ENCODE results near the gene BTG2.
"Not testable (repeated sequence)": the region's sequence is repeated elsewhere in the genome, so short reads cannot be mapped to it uniquely, and the experiment has no call there.

Gene BTG2

GRCh38 chr1:203304919-203305808, at the start of gene BTG2:
BTG2 (plus strand) TSS chr1:203305519; CDS start chr1:203305607, 88 bp downstream.
- DNase-seq: peak; percentile 93

- DNase-seq: not testable (repeated sequence)
These were observed 48.7 kb upstream of the BTG2 start for GRCh38 chr1:203256636-203257035.

- no peak for DNase-seq
These were observed 41.8 kb upstream of the BTG2 start for GRCh38 chr1:203263496-203263895.

GRCh38 chr1:203264052-203264501, 41.2 kb upstream of the BTG2 start:
- no peak for DNase-seq

GRCh38 chr1:203265541-203265940, 39.8 kb upstream of the BTG2 start:
- no peak for DNase-seq

- not testable (repeated sequence) for DNase-seq
These were observed 39.2 kb upstream of the BTG2 start for GRCh38 chr1:203266140-203266539.

GRCh38 chr1:203267347-203267846, 37.9 kb upstream of the BTG2 start:
- DNase-seq: peak; percentile 78

- no peak for DNase-seq
These were observed 37.4 kb upstream of the BTG2 start for GRCh38 chr1:203267912-203268311.

- peak; percentile 80 for DNase-seq
These were observed 36.2 kb upstream of the BTG2 start for GRCh38 chr1:203268901-203269653.

- DNase-seq: no peak
These were observed 35.7 kb upstream of the BTG2 start for GRCh38 chr1:203269654-203270020.

GRCh38 chr1:203270448-203270847, 34.9 kb upstream of the BTG2 start:
- DNase-seq: no peak

GRCh38 chr1:203271018-203271743, 34.1 kb upstream of the BTG2 start:
- no peak for DNase-seq

- no peak for DNase-seq
These were observed 33.2 kb upstream of the BTG2 start for GRCh38 chr1:203271962-203272632.

- DNase-seq: no peak
These were observed 32.6 kb upstream of the BTG2 start for GRCh38 chr1:203272633-203273205.

GRCh38 chr1:203273206-203273868, 32.0 kb upstream of the BTG2 start:
- DNase-seq: peak; percentile 89

GRCh38 chr1:203273869-203274602, 31.3 kb upstream of the BTG2 start:
- no peak for DNase-seq

GRCh38 chr1:203274603-203275381, 30.5 kb upstream of the BTG2 start:
- no peak for DNase-seq

- no peak for DNase-seq
These were observed 29.6 kb upstream of the BTG2 start for GRCh38 chr1:203275656-203276272.

- DNase-seq: no peak
These were observed 28.9 kb upstream of the BTG2 start for GRCh38 chr1:203276408-203276807.

Measured in NCI-H1105 treated with DMSO at 0.1 percent for 48 hours (cell line).